SU-DHL-6 (cell line): ENCODE data around the gene SGIP1.

Source experiments
- H2AFZ ChIP-seq: fragments of 200-600 bp; sonication (generic); 2 replicates; pipeline ENCODE4 v1.6.1; 2014; ENCODE audit warnings: low read depth, mild to moderate bottlenecking, moderate library complexity, mixed read lengths, antibody characterized with exemption, low read length; ENCODE audit not compliant: severe bottlenecking
- H3F3A ChIP-seq: fragments of 200-600 bp; shearing (Covaris generic); 2 replicates; pipeline ENCODE4 v1.6.0; 2016; ENCODE audit warnings: antibody characterized with exemption, mild to moderate bottlenecking; ENCODE audit not compliant: insufficient read depth
- H3K27ac ChIP-seq: fragments of 200-600 bp; sonication (generic); 2 replicates; pipeline ENCODE4 v1.5.1; 2016; ENCODE audit warnings: low read depth, mild to moderate bottlenecking, low read length, moderate library complexity, mixed read lengths
- H3K27me3 ChIP-seq: fragments of 200-600 bp; sonication (generic), shearing (Covaris generic); 2 replicates; pipeline ENCODE4 v1.6.0; 2014; ENCODE audit warnings: mild to moderate bottlenecking, low read length
- H3K36me3 ChIP-seq: fragments of 200-600 bp; sonication (generic); 2 replicates; pipeline ENCODE4 v1.6.1; 2014; ENCODE audit warnings: mild to moderate bottlenecking, low read length, mixed read lengths
- H3K4me2 ChIP-seq: fragments of 300-600, 200-600 bp; shearing (Covaris generic), sonication (generic); 2 replicates; pipeline ENCODE4 v1.6.0; 2014; ENCODE audit warnings: low read length, low read depth, mild to moderate bottlenecking; ENCODE audit not compliant: poor library complexity, severe bottlenecking
- H3K4me3 ChIP-seq: fragments of 200-600 bp; sonication (generic); 2 replicates; pipeline ENCODE4 v1.5.1; 2014; ENCODE audit warnings: antibody characterized with exemption, low read length, mild to moderate bottlenecking, mixed read lengths; ENCODE audit not compliant: insufficient read depth, poor library complexity, severe bottlenecking
- H3K79me2 ChIP-seq: fragments of 200-600 bp; sonication (generic); 2 replicates; pipeline ENCODE4 v1.6.1; 2014; ENCODE audit warnings: mild to moderate bottlenecking, low read length, moderate library complexity; ENCODE audit not compliant: insufficient read depth
- H3K9ac ChIP-seq: fragments of 200-600 bp; sonication (generic); 2 replicates; pipeline ENCODE4 v1.7.0; 2014; ENCODE audit warnings: mild to moderate bottlenecking, low read length
- H3K9me2 ChIP-seq: fragments of 200-600 bp; sonication (generic); replicated peaks from 2 replicates; pipeline ENCODE4 v1.6.1; 2014; ENCODE audit warnings: low read length; ENCODE audit not compliant: insufficient read depth
- H3K9me3 ChIP-seq: fragments of 200-600 bp; sonication (generic); 2 replicates; pipeline ENCODE4 v1.6.1; 2014; ENCODE audit warnings: low read length, mixed read lengths; ENCODE audit not compliant: insufficient read depth
- H4K20me1 ChIP-seq: fragments of 200-600 bp; sonication (generic); 2 replicates; pipeline ENCODE4 v1.6.1; 2014; ENCODE audit warnings: low read depth, mild to moderate bottlenecking, antibody characterized with exemption, low read length, moderate library complexity, mixed read lengths
- EZH2phosphoT487 ChIP-seq: fragments of 200-600 bp; sonication (generic), shearing (Covaris generic); conservative IDR thresholded peaks from 2 replicates; pipeline ENCODE4 v1.6.1; 2018; ENCODE audit warnings: mild to moderate bottlenecking, antibody characterized with exemption, low read length, moderate library complexity, mixed read lengths
- TF ChIP-seq, protein P1 (sequence below): fragments of 200-600 bp; sonication (generic); IDR thresholded peaks from one replicate; pipeline ENCODE4 v1.5.1; 2017; ENCODE audit warnings: antibody characterized with exemption, mild to moderate bottlenecking, low read length, moderate library complexity; ENCODE audit not compliant: insufficient read depth, poor library complexity, severe bottlenecking

Gene SGIP1

GRCh38 chr1:66607458-66607857 is 73.5 kb downstream of the SGIP1 start:
- Histone ChIP-seq H3K79me2 (no peaks in the 10 kb centered on the region), H3F3A (no peaks in the 10 kb centered on the region), H4K20me1 (no peaks in the 10 kb centered on the region), H3K9ac (no peak overlapping the region), H3K27ac (no peak overlapping the region), H3K27me3 (no peaks in the 10 kb centered on the region), H3K9me2 (no peaks in the 10 kb centered on the region), H3K4me2 (no peak overlapping the region), H3K4me3 (no peak overlapping the region), H3K36me3 (no peaks in the 10 kb centered on the region), H2AFZ (no peak overlapping the region), H3K9me3 (no peaks in the 10 kb centered on the region)
- TF ChIP-seq, protein P1, sequence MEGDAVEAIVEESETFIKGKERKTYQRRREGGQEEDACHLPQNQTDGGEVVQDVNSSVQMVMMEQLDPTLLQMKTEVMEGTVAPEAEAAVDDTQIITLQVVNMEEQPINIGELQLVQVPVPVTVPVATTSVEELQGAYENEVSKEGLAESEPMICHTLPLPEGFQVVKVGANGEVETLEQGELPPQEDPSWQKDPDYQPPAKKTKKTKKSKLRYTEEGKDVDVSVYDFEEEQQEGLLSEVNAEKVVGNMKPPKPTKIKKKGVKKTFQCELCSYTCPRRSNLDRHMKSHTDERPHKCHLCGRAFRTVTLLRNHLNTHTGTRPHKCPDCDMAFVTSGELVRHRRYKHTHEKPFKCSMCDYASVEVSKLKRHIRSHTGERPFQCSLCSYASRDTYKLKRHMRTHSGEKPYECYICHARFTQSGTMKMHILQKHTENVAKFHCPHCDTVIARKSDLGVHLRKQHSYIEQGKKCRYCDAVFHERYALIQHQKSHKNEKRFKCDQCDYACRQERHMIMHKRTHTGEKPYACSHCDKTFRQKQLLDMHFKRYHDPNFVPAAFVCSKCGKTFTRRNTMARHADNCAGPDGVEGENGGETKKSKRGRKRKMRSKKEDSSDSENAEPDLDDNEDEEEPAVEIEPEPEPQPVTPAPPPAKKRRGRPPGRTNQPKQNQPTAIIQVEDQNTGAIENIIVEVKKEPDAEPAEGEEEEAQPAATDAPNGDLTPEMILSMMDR = no peak
- no peak for TF ChIP-seq EZH2phosphoT487

GRCh38 chr1:66613187-66613586 is 79.2 kb downstream of the SGIP1 start:
- Histone ChIP-seq H2AFZ (no peak overlapping the region), H3K27ac (no peak overlapping the region), H3K4me3 (no peak overlapping the region), H4K20me1 (no peaks in the 10 kb centered on the region), H3K27me3 (no peaks in the 10 kb centered on the region; the same call in 1 of the 2 replicates), H3F3A (no peaks in the 10 kb centered on the region), H3K9me2 (no peaks in the 10 kb centered on the region), H3K4me2 (no peak overlapping the region), H3K9ac (no peak overlapping the region), H3K36me3 (no peaks in the 10 kb centered on the region), H3K9me3 (no peaks in the 10 kb centered on the region), H3K79me2 (no peaks in the 10 kb centered on the region)
- TF ChIP-seq EZH2phosphoT487 = no peak
- TF ChIP-seq, protein P1 = no peak

- no peak for TF ChIP-seq EZH2phosphoT487
- TF ChIP-seq, protein P1 = no peak
- no peak overlapping the region for H3K27ac ChIP-seq
- H4K20me1 ChIP-seq = no peaks in the 10 kb centered on the region
- H3K27me3 ChIP-seq = no peaks in the 10 kb centered on the region; the same call in 1 of the 2 replicates
- H3K9me2 ChIP-seq = no peaks in the 10 kb centered on the region; the same call in 1 of the 2 replicates
- no peaks in the 10 kb centered on the region for H3K79me2 ChIP-seq
- no peaks in the 10 kb centered on the region for H3K36me3 ChIP-seq
- no peaks in the 10 kb centered on the region for H3F3A ChIP-seq
- no peaks in the 10 kb centered on the region for H3K9me3 ChIP-seq
- H3K9ac ChIP-seq = no peak overlapping the region
- no peak overlapping the region for H2AFZ ChIP-seq
- H3K4me3 ChIP-seq = no peak overlapping the region
- no peak overlapping the region for H3K4me2 ChIP-seq
These were observed 83.6 kb downstream of the SGIP1 start for GRCh38 chr1:66617362-66618184.
